ENCODE results near the gene ADSS1.

- TF ChIP-seq TAF1 (IDR thresholded peaks at IDR 0.05; ENCODE audit: low read depth, low read length) (no peak), POLR2AphosphoS5 (IDR thresholded peaks at IDR 0.05; ENCODE audit: low read depth, low read length) (no peak), POLR2A (IDR thresholded peaks at IDR 0.05; ENCODE audit: low read depth, low read length) (no peak), PAX5 (IDR thresholded peaks at IDR 0.05; ENCODE audit: insufficient read depth, low read length, severe bottlenecking) (no peak), SPI1 (IDR thresholded peaks at IDR 0.05; ENCODE audit: low read depth, low read length) (no peak)
These were observed 18.8 kb downstream of the ADSS1 start for GRCh38 chr14:104742586-104743455.
